Colonic mucosa (tissue), 4 donors: ENCODE measurements around the gene GREB1. TPM values are rescaled to one million over a fixed set of nuclear protein-coding genes. Genes with fewer than 3 reads are reported as not detected.
"Not testable (repeated sequence)": the region's sequence is repeated elsewhere in the genome, so short reads cannot be mapped to it uniquely, and the experiment has no call there.

Experiments
- DNase-seq: peaks from one replicate; pipeline ENCODE4 v3.0.0-alpha.2; 2020
- H3K27ac ChIP-seq: fragments of 200-600 bp; one replicate; pipeline ENCODE4 v1.8.0; 2021
- H3K27me3 ChIP-seq: fragments of 200-600 bp; one replicate; pipeline ENCODE4 v1.8.0; 2021
- H3K36me3 ChIP-seq: fragments of 200-600 bp; one replicate; pipeline ENCODE4 v1.8.0; 2021
- H3K4me1 ChIP-seq: fragments of 200-600 bp; one replicate; pipeline ENCODE4 v1.8.0; 2021; ENCODE audit warnings: mild to moderate bottlenecking
- H3K4me3 ChIP-seq: fragments of 200-600 bp; one replicate; pipeline ENCODE4 v1.8.0; 2021
- H3K9ac ChIP-seq, 2 donors: one replicate each; pipeline ENCODE4 v1.7.0; 2013; ENCODE audit warnings: control low read depth in 2 of 2, low read depth in 2 of 2, low read length in 2 of 2
- H3K9me3 ChIP-seq: fragments of 200-600 bp; one replicate; pipeline ENCODE4 v1.8.0; 2021
- CTCF ChIP-seq: fragments of 200-600 bp; IDR thresholded peaks from one replicate; pipeline ENCODE4 v1.8.0; 2022; ENCODE audit warnings: antibody characterized with exemption, mild to moderate bottlenecking
- intact Hi-C: fragments of 100-400 bp; cut with DNase I; formaldehyde crosslinking; loops from one replicate; pipeline ENCODE4 v1.14.1; 2022
- total RNA-seq, 2 donors: library from RNA; stranded (reverse); fragmentation: NEBNext Ultra II Directional in 1 of 2; extraction: Animal tissue kit (Norgen Biotek cat#: 25700) in 1 of 2; gene quantifications; one replicate each; pipeline ENCODE4 v1.2.1, GENCODE V29; 2021
- donor health status: healthy.
- donor health status: DM: no; HTN: no; CAD: no.
- donor health status: DM: no; HTN: no; CAD: no.

GREB1 gene
- total RNA-seq, 2 donors from 2014 or later, result 0.77 to 1.1 TPM

- no peak overlapping the region for H3K4me3 ChIP-seq
- H3K9me3 ChIP-seq, result no peaks in the 10 kb centered on the region
- H3K9ac ChIP-seq, result no peak overlapping the region
- no peaks in the 10 kb centered on the region for H3K4me1 ChIP-seq
- no peaks in the 10 kb centered on the region for H3K27me3 ChIP-seq
- H3K27ac ChIP-seq, result no peak overlapping the region
- intact Hi-C loops, result no loop called here
- DNase-seq, result no peak
- TF ChIP-seq CTCF, result no peak
- H3K36me3 ChIP-seq, result no peaks in the 10 kb centered on the region
These were observed 124.6 kb downstream of the GREB1 start for GRCh38 chr2:11658208-11659114.

GRCh38 chr2:11659115-11659475 is 125.2 kb downstream of the GREB1 start:
- Histone ChIP-seq H3K36me3 (no peaks in the 10 kb centered on the region), H3K27ac (no peak overlapping the region), H3K4me1 (no peaks in the 10 kb centered on the region), H3K27me3 (no peaks in the 10 kb centered on the region), H3K4me3 (no peak overlapping the region), H3K9ac (no peak overlapping the region), H3K9me3 (no peaks in the 10 kb centered on the region)
- no peak for TF ChIP-seq CTCF
- DNase-seq, result no peak
- intact Hi-C loops, result no loop called here

DNA sequence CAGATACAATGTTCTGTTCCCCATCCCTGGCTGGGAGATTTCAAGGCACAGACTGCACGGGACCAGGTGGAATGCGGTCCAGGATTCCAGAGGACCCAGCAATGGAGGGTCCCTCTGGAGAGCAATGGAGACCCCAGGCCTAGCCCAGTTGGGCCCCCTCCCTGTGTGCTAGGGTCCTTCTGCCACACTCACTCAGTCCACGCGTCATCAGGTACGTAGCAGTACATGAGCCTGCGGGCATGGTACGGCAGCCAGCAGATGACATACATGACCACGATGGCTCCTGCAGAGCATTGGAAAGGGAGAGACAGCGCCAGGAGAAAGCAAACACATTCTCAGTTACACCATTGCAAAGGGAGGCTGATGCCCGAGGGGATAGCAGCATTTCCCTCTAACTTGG is 126.0 kb downstream of the GREB1 start:
- Histone ChIP-seq H3K36me3 (no peaks in the 10 kb centered on the region), H3K9ac (no peak overlapping the region), H3K4me1 (no peaks in the 10 kb centered on the region), H3K27ac (no peak overlapping the region), H3K4me3 (no peak overlapping the region), H3K27me3 (no peaks in the 10 kb centered on the region), H3K9me3 (no peaks in the 10 kb centered on the region)
- DNase-seq, result no peak
- TF ChIP-seq CTCF, result no peak
- intact Hi-C loops, result no loop called here

- H3K27ac ChIP-seq, DNase-seq, H3K4me1 ChIP-seq, H3K27me3 ChIP-seq, H3K9me3 ChIP-seq, H3K4me3 ChIP-seq, intact Hi-C loops, H3K9ac ChIP-seq, H3K36me3 ChIP-seq: not testable (repeated sequence)
These were observed 126.6 kb downstream of the GREB1 start for GRCh38 chr2:11660396-11660795.

DNA sequence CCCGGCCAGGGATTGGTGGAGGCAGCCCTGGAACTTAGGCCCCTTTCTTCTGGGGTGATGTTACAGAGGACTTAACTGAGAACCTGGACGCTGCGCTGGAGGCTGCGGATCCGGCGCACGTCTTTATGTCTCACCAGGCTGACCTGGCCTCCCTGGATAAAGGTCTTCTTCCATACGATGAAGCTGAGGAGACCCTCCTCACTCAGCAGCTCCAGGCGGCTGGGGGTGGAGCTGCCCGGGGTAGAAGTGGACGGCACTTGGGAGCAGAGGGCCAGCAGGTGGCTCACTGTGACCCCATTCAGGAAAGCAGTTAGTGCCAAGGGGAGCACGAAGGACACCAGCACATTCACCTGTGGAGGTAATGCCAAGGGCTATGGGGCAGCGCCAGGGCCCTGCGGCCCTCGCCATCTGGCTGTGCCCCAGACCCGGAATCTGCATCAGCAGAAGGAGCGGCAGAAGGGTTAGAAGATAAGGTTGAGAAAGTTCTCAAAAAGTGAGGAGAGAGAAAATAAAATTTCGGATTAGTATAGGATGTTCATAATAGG is 128.1 kb downstream of the GREB1 start:
- H3K4me3 ChIP-seq, result no peak overlapping the region
- H3K9ac ChIP-seq, result no peak overlapping the region
- DNase-seq, result no peak
- no peak for TF ChIP-seq CTCF
- no peaks in the 10 kb centered on the region for H3K36me3 ChIP-seq
- intact Hi-C loops, result no loop called here
- H3K4me1 ChIP-seq, result no peaks in the 10 kb centered on the region
- no peak overlapping the region for H3K27ac ChIP-seq
- H3K9me3 ChIP-seq, result no peaks in the 10 kb centered on the region
- no peaks in the 10 kb centered on the region for H3K27me3 ChIP-seq

GRCh38 chr2:11662882-11663281 is 129.0 kb downstream of the GREB1 start:
- DNase-seq, result no peak
- TF ChIP-seq CTCF, result no peak
- Histone ChIP-seq H3K9me3 (no peaks in the 10 kb centered on the region), H3K36me3 (no peaks in the 10 kb centered on the region), H3K27ac (no peak overlapping the region), H3K4me3 (no peak overlapping the region), H3K27me3 (peaks cover 3% of the 10 kb centered on the region), H3K9ac (no peak overlapping the region), H3K4me1 (no peaks in the 10 kb centered on the region)
- intact Hi-C loops, result no loop called here
